A549 treated with CpdA at 1 μM for 4 hours (cell line): ENCODE data around the gene PTGES3. TPM values are rescaled to one million over a fixed set of nuclear protein-coding genes. Genes with fewer than 3 reads are reported as not detected.

Experiments used
- total RNA-seq: library from RNA; stranded (reverse); fragments of 200-300 nt; extraction: Qiagen RNA extraction; gene quantifications from 5 replicates; pipeline ENCODE4 v1.2.3, GENCODE V29; 2022; ENCODE audit warnings: low read depth

The PTGES3 gene, protein sequence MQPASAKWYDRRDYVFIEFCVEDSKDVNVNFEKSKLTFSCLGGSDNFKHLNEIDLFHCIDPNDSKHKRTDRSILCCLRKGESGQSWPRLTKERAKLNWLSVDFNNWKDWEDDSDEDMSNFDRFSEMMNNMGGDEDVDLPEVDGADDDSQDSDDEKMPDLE
- 369 to 448 TPM (median 418 TPM) in 5 replicates for total RNA-seq

DNA sequence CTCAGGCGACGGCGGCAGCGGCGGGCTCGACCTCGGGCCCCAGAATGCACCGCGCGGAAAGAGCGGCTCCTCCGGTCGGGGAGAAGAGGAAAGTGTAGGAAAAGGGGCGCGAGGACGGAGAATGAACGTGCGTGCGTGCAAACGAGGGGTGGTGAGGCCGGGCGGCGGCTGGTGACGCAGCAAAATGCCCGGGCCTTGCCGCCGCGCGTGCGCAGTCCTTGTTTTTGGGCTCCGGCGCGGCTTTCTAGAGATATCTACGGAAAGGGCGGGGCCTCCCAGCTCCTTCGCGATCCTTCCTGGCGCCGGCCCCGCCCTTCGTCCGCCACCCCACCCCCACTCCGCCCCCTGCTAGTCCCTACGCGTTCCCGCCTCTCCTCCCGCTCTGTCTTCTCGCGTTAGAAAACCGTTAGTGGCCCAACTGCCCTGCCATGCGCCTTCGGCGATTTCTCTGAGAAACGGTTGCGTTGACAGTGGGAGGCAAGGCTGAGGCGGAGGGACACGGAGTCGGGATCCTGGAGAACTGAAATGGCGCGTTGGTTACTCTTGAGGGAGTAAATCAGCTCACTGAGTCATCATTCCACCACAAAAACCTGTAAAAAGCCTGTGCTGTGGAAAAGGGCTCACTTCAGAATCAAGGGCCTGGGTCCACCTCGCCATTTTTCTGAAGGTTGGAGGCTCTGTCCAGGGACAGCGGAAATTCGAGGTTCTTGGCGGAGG lies at the start of gene PTGES3:
Gene PTGES3 (minus strand): TSS at position 156 of the 717 bp plus-strand sequence. CDS start 285 bp downstream, outside the sequence.

DNA sequence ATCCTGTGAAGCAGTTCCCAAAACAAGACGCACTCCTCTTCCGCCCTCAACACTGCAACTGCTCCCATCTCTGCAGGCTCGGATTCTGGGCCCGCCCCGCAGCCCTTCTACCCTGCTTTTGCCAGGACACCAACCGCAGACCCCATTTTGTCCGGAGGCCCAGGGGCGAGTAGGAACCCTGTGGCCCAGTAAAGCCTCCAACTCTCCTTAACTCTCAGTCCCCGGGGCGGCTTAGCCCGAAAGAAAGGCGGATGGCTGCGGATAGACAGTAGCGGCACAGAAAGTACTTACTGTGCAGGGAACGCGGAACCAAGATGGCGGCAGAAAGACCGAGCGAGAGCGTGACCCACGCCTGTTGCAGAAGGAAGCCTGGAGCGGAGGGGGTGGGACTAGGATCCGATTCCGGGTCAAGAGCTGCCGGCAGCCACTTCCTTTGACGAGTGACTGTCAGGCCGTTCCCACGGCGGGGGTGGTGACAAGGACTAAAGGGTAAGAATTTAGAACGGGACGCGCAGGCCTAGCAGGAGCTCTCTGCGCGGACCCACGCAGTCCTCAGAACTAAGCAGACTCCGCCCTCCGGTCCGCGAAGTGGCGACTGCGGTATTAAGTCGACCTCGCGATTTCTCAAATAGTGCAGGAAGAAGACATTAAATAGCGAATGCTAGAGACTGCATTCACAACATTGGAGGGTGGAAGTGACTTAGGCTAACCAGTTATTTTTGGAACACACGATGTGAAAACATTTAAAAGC lies 37.1 kb upstream of the PTGES3 start, which contains the start of gene NACA:
Gene NACA (minus strand): TSS at position 328 of the 751 bp plus-strand sequence. CDS start 778 bp downstream, outside the sequence.

GRCh38 chr12:56645717-56646446 lies 42.2 kb downstream of the PTGES3 start, which contains the start of gene ATP5F1B:
TSS of gene ATP5F1B (minus strand) at chr12:56645984. CDS start at chr12:56645963, 21 bp downstream.

DNA sequence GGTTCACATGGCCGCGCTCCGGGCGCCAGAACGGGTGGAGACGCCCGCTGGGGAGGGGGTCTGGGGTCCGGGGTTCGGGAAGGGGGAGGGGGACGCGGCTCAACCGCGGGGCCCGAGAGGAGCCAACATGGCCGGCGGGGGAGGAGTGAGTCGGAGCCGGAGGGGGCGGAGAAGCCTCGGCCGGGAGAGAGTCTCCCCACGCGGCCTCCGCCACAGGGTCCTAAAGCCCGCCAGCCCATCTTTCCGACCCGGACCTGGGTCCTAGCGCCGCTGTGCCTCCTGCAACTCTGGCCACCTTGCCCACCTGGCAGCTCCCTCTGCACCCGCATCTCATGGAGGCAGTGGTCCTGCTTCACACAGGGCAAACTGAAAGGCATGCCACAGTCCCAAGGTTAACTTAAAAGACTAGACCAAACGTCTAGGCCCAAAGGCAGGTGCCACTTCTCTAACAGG lies 57.9 kb downstream of the PTGES3 start, which contains the start of gene BAZ2A:
Gene BAZ2A (minus strand): TSS at position 147 of the 453 bp plus-strand sequence. CDS start 12,796 bp downstream, outside the sequence.

Other genes with a start within 250 kb of the PTGES3 start
- 37.7 to 39.6 TPM (median 38.6 TPM) in 5 replicates for gene TIMELESS, start 238.9 kb downstream of the PTGES3 start, total RNA-seq
- 0.14 to 0.26 TPM (median 0.20 TPM) in 3 of 5 replicates, not detected in the others for gene MIP, start 233.6 kb downstream of the PTGES3 start, total RNA-seq
- gene SPRYD4, start 219.7 kb downstream of the PTGES3 start, total RNA-seq, result 1.7 to 2.0 TPM (median 1.8 TPM) in 5 replicates
- 0.12 to 0.25 TPM (median 0.17 TPM) in 5 replicates for gene GLS2, start 200.1 kb downstream of the PTGES3 start, total RNA-seq
- 10.4 to 16.3 TPM (median 14.0 TPM) in 5 replicates for gene RBMS2, start 166.5 kb downstream of the PTGES3 start, total RNA-seq
- 31.6 to 45.1 TPM (median 42.4 TPM) in 5 replicates for gene BAZ2A, start 58.0 kb downstream of the PTGES3 start, total RNA-seq
- 791 to 925 TPM (median 908 TPM) in 5 replicates for gene ATP5F1B, start 42.3 kb downstream of the PTGES3 start, total RNA-seq
- 1,483 to 1,932 TPM (median 1,546 TPM) in 5 replicates for gene NACA, start 37.0 kb upstream of the PTGES3 start, total RNA-seq
- gene PRIM1, start 64.0 kb upstream of the PTGES3 start, total RNA-seq, result 26.1 to 30.4 TPM (median 26.6 TPM) in 5 replicates
- 1.1 to 1.7 TPM (median 1.3 TPM) in 5 replicates for gene HSD17B6, start 75.0 kb upstream of the PTGES3 start, total RNA-seq
- gene SDR9C7, start 246.1 kb upstream of the PTGES3 start, total RNA-seq, result 0.05 TPM in 1 of 5 replicates, not detected in the others